Suprapubic skin (tissue), 4 donors: ENCODE data around the gene SKAP1. TPM values are rescaled to one million over a fixed set of nuclear protein-coding genes. Genes with fewer than 3 reads are reported as not detected.

ENCODE experiments used
- DNase-seq, 2 donors: peaks; one replicate each; pipeline ENCODE4 v3.0.0-alpha.2; 2019; ENCODE audit warnings: low spot score in 2 of 2
- H3K27ac ChIP-seq: fragments of 200-600 bp; sonication (generic); one replicate; pipeline ENCODE4 v1.5.1; 2019
- H3K27me3 ChIP-seq: fragments of 200-600 bp; sonication (generic); one replicate; pipeline ENCODE4 v1.5.1; 2019
- H3K36me3 ChIP-seq: fragments of 200-600 bp; sonication (generic); one replicate; pipeline ENCODE4 v1.5.1; 2019
- H3K4me1 ChIP-seq: fragments of 200-600 bp; sonication (generic); one replicate; pipeline ENCODE4 v1.5.1; 2019
- H3K4me3 ChIP-seq: fragments of 200-600 bp; sonication (generic); one replicate; pipeline ENCODE4 v1.5.1; 2019; ENCODE audit warnings: mild to moderate bottlenecking
- H3K9me3 ChIP-seq: fragments of 200-600 bp; sonication (generic); one replicate; pipeline ENCODE4 v1.5.1; 2019
- EP300 ChIP-seq: sonication (generic); formaldehyde crosslinking; IDR thresholded peaks from one replicate; pipeline ENCODE4 v1.6.1; 2017; ENCODE audit warnings: antibody characterized with exemption
- POLR2A ChIP-seq, 2 donors: fragments of 450-650 bp; IDR thresholded peaks; one replicate each; pipeline ENCODE4 v1.6.1; 2017; ENCODE audit warnings: antibody characterized with exemption in 2 of 2, mild to moderate bottlenecking in 2 of 2, moderate library complexity in 2 of 2
- POLR2AphosphoS5 ChIP-seq, 3 donors: sonication (generic); formaldehyde crosslinking; IDR thresholded peaks; one replicate each; pipeline ENCODE4 v1.6.1; 2017; ENCODE audit warnings: antibody characterized with exemption in 3 of 3
- WGBS: methylation state at CpG from one replicate; pipeline ENCODE4 v1.1.5; 2018; 5-methylcytosine and 5-hydroxymethylcytosine counted together
- total RNA-seq, 4 donors: library from RNA; depleted of rRNA; stranded (reverse); fragments of >200 nt; gene quantifications; one replicate each; pipeline ENCODE4 v1.1.0, GENCODE V29; 2016
- TF ChIP-seq, protein P1 (sequence below), 2 donors: fragments of 200-600 bp in 1 of 2; fragments of 450-650 bp in 1 of 2; sonication (generic) in 1 of 2; IDR thresholded peaks; one replicate each; pipeline ENCODE4 v1.5.1; 2016 to 2019; ENCODE audit warnings: antibody characterized with exemption in 2 of 2, mild to moderate bottlenecking in 1 of 2, moderate library complexity in 1 of 2

Gene SKAP1
- total RNA-seq, 4 donors from 2014 or later, result 1.0 to 1.5 TPM; not detected in 2

DNA sequence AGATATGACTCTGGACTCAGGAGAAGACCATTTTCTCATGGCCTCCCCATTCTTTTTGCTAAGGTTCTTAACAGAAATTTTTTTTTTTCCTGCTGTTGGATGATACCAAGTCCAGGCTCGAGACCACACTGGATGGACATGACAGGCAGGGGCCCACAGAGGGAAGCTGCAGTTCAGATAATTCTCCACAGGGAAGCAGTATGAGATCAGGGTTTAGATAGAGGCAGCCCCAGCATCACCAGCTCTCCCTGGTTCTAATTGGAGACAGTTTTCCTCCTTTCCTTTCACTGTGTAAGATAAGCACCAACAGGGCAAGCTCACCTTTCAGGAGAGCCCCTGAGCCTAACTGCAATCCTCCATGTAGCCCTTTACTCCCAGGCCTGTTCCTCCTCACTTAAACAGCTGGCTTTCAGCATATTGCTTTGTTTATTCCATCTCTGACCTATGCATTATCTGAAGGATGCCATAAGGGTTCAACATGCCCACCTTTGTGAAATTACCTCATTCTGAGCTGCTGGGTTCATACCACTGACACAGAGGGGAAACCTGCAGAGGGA lies 214.4 kb downstream of the SKAP1 start:
- no peak overlapping the region for H3K27ac ChIP-seq
- H3K4me1 ChIP-seq, result no peaks in the 10 kb centered on the region
- 23% methylated on average over 1 of the region's 1 CpG for WGBS
- H3K36me3 ChIP-seq, result no peaks in the 10 kb centered on the region
- no peaks in the 10 kb centered on the region for H3K9me3 ChIP-seq
- H3K4me3 ChIP-seq, result no peak overlapping the region
- DNase-seq, result no peak
- TF ChIP-seq EP300, result no peak
- TF ChIP-seq, protein P1, sequence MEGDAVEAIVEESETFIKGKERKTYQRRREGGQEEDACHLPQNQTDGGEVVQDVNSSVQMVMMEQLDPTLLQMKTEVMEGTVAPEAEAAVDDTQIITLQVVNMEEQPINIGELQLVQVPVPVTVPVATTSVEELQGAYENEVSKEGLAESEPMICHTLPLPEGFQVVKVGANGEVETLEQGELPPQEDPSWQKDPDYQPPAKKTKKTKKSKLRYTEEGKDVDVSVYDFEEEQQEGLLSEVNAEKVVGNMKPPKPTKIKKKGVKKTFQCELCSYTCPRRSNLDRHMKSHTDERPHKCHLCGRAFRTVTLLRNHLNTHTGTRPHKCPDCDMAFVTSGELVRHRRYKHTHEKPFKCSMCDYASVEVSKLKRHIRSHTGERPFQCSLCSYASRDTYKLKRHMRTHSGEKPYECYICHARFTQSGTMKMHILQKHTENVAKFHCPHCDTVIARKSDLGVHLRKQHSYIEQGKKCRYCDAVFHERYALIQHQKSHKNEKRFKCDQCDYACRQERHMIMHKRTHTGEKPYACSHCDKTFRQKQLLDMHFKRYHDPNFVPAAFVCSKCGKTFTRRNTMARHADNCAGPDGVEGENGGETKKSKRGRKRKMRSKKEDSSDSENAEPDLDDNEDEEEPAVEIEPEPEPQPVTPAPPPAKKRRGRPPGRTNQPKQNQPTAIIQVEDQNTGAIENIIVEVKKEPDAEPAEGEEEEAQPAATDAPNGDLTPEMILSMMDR (IDR thresholded peaks at IDR 0.05), result peak in 1 of 2 donors; percentile 27
- peaks cover 31% of the 10 kb centered on the region for H3K27me3 ChIP-seq

DNA sequence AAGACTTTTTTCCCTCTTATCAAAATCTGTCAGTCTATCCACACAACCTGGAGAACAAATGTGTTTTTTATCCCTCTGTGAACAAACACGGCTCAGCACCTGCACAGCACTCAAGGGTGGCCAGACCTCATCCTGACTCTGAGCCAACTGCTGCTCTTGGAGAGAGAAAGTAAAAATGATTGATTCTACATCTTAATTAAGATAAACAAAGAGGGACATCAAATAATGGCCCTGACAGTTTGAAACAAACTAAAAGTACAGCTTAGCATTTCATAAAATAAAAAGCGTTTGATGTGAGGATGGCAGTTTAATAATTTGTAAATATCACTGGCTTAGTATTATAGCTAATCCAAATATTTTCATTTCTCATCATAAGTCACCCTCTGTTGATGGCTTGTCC lies 216.2 kb downstream of the SKAP1 start:
- H3K4me1 ChIP-seq, result no peaks in the 10 kb centered on the region
- no peak for DNase-seq
- H3K27ac ChIP-seq, result no peak overlapping the region
- H3K9me3 ChIP-seq, result no peaks in the 10 kb centered on the region
- no peak for TF ChIP-seq POLR2A (IDR thresholded peaks at IDR 0.05)
- no peak for TF ChIP-seq EP300
- TF ChIP-seq POLR2AphosphoS5 (IDR thresholded peaks at IDR 0.05), result no peak
- TF ChIP-seq, protein P1 (IDR thresholded peaks at IDR 0.05), result no peak
- 78% methylated on average over 2 of the region's 2 CpGs for WGBS
- H3K36me3 ChIP-seq, result no peaks in the 10 kb centered on the region
- H3K27me3 ChIP-seq, result peaks cover 26% of the 10 kb centered on the region
- no peak overlapping the region for H3K4me3 ChIP-seq

DNA sequence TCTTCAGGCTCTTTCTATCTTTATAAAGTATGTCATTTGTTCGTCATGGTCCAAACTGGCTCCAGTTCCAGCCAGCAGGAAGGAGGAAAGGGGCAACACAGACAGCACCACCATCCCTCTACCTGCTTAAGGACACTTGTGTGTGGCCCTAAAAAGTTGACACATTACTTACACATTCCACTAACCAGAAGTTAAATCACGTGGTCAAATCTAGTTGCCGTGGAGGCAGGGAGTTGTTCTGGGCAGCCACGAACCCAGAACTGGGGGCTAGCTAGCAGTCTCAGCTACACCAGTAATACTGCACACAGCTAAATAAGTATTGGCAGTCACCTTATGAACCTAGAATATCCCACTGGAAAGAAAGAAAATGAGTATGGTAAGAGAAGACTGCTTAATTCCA lies 218.2 kb downstream of the SKAP1 start:
- no peak for DNase-seq
- 93% methylated on average over 4 of the region's 4 CpGs for WGBS
- H3K27me3 ChIP-seq, result peaks cover 16% of the 10 kb centered on the region
- no peak overlapping the region for H3K27ac ChIP-seq
- no peak overlapping the region for H3K4me3 ChIP-seq
- TF ChIP-seq POLR2AphosphoS5 (IDR thresholded peaks at IDR 0.05) (no peak), EP300 (no peak), POLR2A (IDR thresholded peaks at IDR 0.05) (no peak)
- TF ChIP-seq, protein P1 (IDR thresholded peaks at IDR 0.05), result no peak
- H3K36me3 ChIP-seq, result no peaks in the 10 kb centered on the region
- no peaks in the 10 kb centered on the region for H3K9me3 ChIP-seq
- H3K4me1 ChIP-seq, result no peaks in the 10 kb centered on the region

DNA sequence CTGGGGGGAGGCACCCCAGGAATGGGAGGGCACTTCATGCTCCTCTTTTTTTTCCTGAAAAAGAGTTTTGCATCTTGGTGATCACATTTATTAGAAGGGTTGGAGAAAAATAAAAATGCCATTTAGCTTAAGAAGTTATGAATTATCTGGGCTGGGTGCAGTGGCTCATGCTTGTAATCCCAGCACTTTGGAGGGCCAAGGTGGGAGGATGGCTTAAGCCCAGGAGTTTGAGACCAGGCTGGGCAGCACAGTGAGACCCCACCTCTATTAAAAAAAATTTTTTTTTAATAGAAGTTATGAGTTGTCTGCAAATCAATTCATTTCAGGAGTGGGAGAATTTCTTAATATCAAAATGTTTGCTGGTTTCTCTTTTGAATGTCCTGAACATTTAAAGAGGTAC lies 219.0 kb downstream of the SKAP1 start:
- no peak overlapping the region for H3K4me3 ChIP-seq
- no peak for DNase-seq
- peaks cover 13% of the 10 kb centered on the region for H3K27me3 ChIP-seq

DNA sequence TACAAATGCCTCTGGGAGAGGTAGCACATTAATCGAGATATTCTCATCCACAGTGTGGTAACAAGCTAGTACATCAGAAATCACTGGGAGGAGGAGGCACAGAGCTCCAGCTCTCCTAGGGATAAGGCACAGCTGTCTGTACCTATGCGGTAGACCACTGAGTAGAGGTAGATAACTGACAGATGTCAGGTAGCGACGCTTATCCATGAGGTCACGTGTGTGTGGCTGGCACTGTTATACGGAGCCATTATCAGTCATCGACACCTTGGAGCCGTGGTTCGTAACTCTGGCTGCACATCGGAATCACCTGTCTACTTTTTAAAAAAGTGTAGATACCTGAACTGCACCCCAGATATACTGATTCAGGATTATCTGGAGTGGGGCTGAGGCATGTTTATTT lies 220.0 kb downstream of the SKAP1 start:
- H3K36me3 ChIP-seq, result no peaks in the 10 kb centered on the region
- whole genome bisulfite sequencing, result 90% methylated on average over 10 of the region's 10 CpGs
- H3K4me3 ChIP-seq, result no peak overlapping the region
- no peaks in the 10 kb centered on the region for H3K9me3 ChIP-seq
- H3K27me3 ChIP-seq, result peaks cover 16% of the 10 kb centered on the region
- no peak overlapping the region for H3K27ac ChIP-seq
- H3K4me1 ChIP-seq, result no peaks in the 10 kb centered on the region
- no peak for TF ChIP-seq POLR2AphosphoS5 (IDR thresholded peaks at IDR 0.05)
- TF ChIP-seq POLR2A (IDR thresholded peaks at IDR 0.05), result no peak
- TF ChIP-seq, protein P1 (IDR thresholded peaks at IDR 0.05), result no peak
- no peak for TF ChIP-seq EP300
- DNase-seq, result no peak

More for the DNA sequence above, 219.0 kb downstream of the SKAP1 start:
- TF ChIP-seq, protein P1 (IDR thresholded peaks at IDR 0.05), result no peak
- TF ChIP-seq EP300, result no peak
- TF ChIP-seq POLR2A (IDR thresholded peaks at IDR 0.05), result no peak
- TF ChIP-seq POLR2AphosphoS5 (IDR thresholded peaks at IDR 0.05), result no peak
- Histone ChIP-seq H3K9me3 (no peaks in the 10 kb centered on the region), H3K36me3 (no peaks in the 10 kb centered on the region), H3K4me1 (no peaks in the 10 kb centered on the region), H3K27ac (no peak overlapping the region)
